IMR-90 (cell line): Measurements from ENCODE around the gene LAIR2.

Experiments
- BHLHE40 ChIP-seq: fragments of 150-350 bp; IDR thresholded peaks from 2 replicates; pipeline ENCODE4 v1.6.1; 2016; ENCODE audit warnings: mild to moderate bottlenecking, low read depth, low read length
- CEBPB ChIP-seq: IDR thresholded peaks from 2 replicates; pipeline ENCODE4 v1.6.1; 2012; ENCODE audit warnings: low read depth, low read length, improper control_type of control experiment
- CTCF ChIP-seq: conservative IDR thresholded peaks from 2 replicates; pipeline ENCODE4 v1.5.1; 2012; ENCODE audit warnings: mild to moderate bottlenecking, low read depth, low read length, improper control_type of control experiment
- FOS ChIP-seq: fragments of 150-350 bp; IDR thresholded peaks from 2 replicates; pipeline ENCODE4 v1.6.1; 2016; ENCODE audit warnings: low read depth, low read length
- MAZ ChIP-seq: IDR thresholded peaks from 2 replicates; pipeline ENCODE4 v1.6.1; 2012; ENCODE audit warnings: low read depth, mild to moderate bottlenecking, low read length, improper control_type of control experiment, moderate library complexity, borderline replicate concordance
- MXI1 ChIP-seq: IDR thresholded peaks from 2 replicates; pipeline ENCODE4 v1.6.1; 2012; ENCODE audit warnings: low read depth, mild to moderate bottlenecking, low read length, moderate library complexity, borderline replicate concordance
- POLR2A ChIP-seq: IDR thresholded peaks from 2 replicates; pipeline ENCODE4 v1.6.1; 2012; ENCODE audit warnings: mild to moderate bottlenecking, low read depth, low read length
- RAD21 ChIP-seq: IDR thresholded peaks from 2 replicates; pipeline ENCODE4 v1.6.1; 2012; ENCODE audit warnings: low read length, improper control_type of control experiment
- RFX5 ChIP-seq: IDR thresholded peaks from 2 replicates; pipeline ENCODE4 v1.8.0; 2012; ENCODE audit warnings: low read depth, mild to moderate bottlenecking, low read length, moderate library complexity
- SMC3 ChIP-seq: fragments of 150-350 bp; IDR thresholded peaks from 2 replicates; pipeline ENCODE4 v1.6.1; 2016; ENCODE audit warnings: low read depth, mild to moderate bottlenecking, antibody characterized with exemption, low read length, moderate library complexity
- TF ChIP-seq, protein P1 (sequence below): fragments of 150-350 bp; IDR thresholded peaks from 2 replicates; pipeline ENCODE4 v1.6.1; 2017; ENCODE audit warnings: mild to moderate bottlenecking, antibody characterized with exemption, low read length, low read depth

GRCh38 chr19:54541712-54542111 is 39.1 kb downstream of the LAIR2 start:
- TF ChIP-seq CTCF (no peak), RAD21 (no peak), BHLHE40 (no peak), POLR2A (no peak), RFX5 (no peak), CEBPB (no peak), SMC3 (no peak), FOS (no peak), MXI1 (no peak), MAZ (no peak)
- TF ChIP-seq, protein P1, sequence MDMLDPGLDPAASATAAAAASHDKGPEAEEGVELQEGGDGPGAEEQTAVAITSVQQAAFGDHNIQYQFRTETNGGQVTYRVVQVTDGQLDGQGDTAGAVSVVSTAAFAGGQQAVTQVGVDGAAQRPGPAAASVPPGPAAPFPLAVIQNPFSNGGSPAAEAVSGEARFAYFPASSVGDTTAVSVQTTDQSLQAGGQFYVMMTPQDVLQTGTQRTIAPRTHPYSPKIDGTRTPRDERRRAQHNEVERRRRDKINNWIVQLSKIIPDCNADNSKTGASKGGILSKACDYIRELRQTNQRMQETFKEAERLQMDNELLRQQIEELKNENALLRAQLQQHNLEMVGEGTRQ: no peak
